Stimulated activated CD8-positive, alpha-beta memory T cell treated with anti-CD3 and anti-CD28 coated beads, Interleukin-2, amount 100 ng/mL, for 48 hours (primary cell): Measurements from ENCODE around the gene FAHD2B.
"Not testable (repeated sequence)": the region's sequence is repeated elsewhere in the genome, so short reads cannot be mapped to it uniquely, and the experiment has no call there.

Experiments used
- DNase-seq, 2 donors: peaks; one replicate each; pipeline ENCODE4 v3.0.0-alpha.2; 2020; ENCODE audit warnings: low read depth in 2 of 2

FAHD2B gene

GRCh38 chr2:97068074-97068473 lies 26.6 kb downstream of the FAHD2B start:
- DNase-seq = no peak

DNA sequence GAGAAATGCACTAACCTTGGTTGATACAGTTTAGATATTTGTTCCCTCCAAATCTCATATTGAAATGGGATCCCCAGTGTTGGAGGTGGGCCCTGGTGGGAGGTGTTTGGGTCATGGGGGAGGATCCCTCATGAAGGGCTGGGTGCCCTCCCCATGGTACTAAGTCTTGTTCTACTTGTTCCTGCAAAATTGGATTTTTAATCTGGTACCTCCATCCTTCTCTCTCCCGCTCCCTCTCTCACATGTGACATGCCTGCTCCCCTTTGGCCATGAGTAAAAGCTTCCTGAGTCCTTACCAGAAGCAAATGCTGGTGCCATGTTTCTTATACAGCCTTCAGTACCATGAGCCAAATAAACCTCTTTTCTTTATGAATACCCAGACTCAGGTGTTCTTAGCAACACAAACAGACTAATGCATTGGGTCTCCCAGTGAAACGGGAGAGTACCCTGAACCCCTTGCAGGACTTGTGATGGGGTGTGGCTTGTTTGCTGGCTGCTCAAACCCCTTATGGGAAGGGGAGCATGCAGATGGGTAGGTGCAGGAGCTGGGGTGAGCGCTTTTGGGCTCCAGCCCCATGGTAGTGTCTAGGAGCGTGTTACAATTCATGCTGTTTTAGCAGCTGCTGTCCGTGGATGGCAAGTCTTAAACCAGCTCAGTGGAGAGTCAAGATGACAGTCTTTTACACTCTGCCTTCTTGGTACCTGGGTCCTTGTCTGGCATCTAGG lies 27.2 kb downstream of the FAHD2B start:
- no peak for DNase-seq

GRCh38 chr2:97066030-97066429 lies 28.7 kb downstream of the FAHD2B start:
- not testable (repeated sequence) for DNase-seq

DNA sequence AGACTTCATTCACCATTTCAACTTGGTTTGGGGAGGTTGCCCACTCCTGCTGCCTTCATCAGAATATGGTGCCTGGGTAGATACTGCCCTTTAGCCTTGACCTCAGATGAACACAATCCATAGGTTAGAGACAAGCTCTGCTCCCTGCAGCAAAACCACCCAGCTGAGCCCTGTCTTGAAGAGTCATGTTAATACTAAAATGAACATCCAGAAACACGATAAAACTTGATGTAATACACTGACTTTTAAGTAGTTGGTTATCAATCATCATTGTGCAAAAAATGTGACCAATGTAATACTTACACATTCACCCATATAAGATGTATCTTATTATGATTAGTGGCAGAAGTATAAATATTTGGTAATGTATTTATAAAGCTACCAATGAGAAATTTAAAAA lies 32.7 kb downstream of the FAHD2B start:
- not testable (repeated sequence) for DNase-seq

DNA sequence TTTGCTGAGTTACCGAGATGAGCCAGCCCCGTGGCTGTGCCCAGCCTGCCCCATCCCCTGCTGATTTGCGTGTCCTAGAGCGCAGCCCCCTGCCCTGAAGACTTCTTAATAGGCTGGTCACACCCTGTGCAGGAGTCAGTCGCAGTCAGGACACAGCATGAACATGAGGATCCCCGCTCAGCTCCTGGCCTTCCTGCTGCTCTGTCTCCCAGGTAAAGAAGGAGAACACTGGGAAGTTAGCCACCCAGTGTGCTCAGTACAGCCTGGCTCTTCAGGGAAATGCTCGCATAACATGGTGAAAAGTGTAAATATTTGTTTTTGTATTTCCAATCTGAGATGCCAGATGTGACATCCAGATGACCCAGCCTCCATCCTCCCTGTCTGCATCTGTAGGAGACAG lies 34.9 kb downstream of the FAHD2B start:
- DNase-seq = not testable (repeated sequence)

DNA sequence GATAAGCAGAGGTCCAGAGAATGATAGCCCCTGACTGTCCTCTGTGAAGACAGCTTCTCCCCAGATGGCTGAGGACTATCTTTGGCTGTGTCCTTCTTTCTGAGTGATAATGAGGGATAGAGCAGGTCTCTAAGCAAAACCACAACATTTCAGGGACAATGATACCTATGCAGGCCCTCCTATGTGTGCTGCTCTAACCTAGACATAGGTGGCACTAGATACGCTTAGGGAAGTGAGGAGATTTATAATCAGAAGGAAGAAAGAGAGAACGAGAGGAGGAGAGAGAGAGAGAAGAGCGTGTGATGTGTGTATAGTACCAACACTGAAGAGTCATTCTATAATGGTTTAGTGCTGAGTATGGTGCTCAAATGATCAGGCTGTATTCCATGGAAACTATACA lies 38.5 kb downstream of the FAHD2B start:
- not testable (repeated sequence) for DNase-seq

- DNase-seq = not testable (repeated sequence)
These were observed 44.6 kb downstream of the FAHD2B start for GRCh38 chr2:97050032-97050431.

GRCh38 chr2:97048448-97048847 lies 46.2 kb downstream of the FAHD2B start:
- not testable (repeated sequence) for DNase-seq

DNA sequence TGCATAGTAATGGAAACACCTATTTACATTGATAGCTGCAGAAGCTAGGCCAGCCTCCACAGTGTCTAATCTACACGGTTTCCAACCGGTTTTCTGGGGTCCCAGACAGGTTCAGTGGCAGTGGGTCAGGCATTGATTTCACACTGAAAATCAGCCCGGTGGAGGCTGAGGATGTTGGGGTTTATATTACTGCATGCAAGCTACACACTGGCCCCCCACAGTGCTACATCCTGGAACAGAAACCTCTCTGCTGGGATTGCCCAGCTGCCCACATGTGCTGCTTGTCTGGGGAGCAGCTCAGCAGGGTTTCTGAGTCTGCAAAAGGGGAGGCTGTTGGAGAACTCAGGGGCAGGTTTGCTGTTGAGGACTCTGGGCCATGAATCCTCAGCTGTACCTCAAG lies 48.0 kb downstream of the FAHD2B start:
- not testable (repeated sequence) for DNase-seq

DNA sequence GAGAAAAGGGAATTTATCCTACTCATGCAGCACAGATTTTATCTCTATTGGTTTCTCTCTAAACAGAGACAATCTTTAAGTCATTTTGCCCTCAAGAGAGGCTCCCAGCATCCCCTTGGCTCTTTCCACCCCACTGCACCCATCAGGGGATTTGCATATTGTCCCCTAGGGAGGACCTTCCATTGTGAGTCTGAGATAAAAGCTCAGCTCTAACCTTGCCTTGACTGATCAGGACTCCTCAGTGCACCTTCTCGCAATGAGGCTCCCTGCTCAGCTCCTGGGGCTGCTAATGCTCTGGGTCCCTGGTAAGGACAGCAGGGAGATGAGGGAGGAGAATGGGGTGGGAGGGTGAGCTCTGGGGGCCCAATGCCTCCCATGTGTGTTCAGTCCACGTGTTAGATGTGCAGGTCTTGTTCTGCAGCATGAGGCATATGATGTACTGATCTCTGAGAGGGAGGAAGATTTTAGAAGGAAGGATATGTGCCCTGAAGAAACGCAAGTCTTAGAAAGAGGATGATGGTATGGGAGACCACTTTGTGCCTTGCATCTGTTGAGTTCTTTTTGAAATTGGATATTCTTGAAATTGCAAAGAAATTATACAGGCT lies 48.7 kb downstream of the FAHD2B start:
- not testable (repeated sequence) for DNase-seq
